ENCODE measurements around the gene TANGO2. TPM values are rescaled to one million over a fixed set of nuclear protein-coding genes. Genes with fewer than 3 reads are reported as not detected.

Gene TANGO2
- total RNA-seq, 4 donors from 2014 or later, result 31.7 to 56.7 (median 39.0) TPM

DNA sequence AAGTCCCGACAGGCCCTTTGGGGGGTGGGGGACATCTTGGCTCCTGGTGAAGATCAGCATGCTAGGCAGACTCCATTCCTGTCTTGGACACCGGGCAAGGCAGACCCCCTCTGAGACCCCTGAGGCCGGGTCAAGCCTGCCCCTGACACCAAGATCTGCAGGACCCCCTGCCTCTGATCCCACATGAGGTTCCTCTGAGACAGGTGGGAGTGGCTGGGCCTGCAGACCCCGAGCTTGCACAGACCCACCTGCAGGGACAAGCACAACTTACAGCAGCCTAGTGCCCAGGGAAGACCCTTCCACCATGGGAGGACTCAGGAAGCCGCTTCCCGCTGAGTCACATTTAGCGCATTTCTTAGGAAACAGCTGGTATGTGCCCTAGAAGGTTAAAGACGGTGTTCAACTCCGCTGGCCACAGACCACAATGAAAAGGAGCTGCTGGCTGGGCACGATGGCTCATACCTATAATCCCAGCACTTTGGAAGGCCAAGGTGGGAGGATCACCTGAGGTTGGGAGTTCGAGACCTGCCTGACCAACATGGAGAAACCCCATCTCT lies 19.8 kb upstream of the TANGO2 start:
- Histone ChIP-seq H3K27ac (peak overlapping the region in 3 of 4 donors; percentile 6 to 93 (median 87)), H3K36me3 (no peaks in the 10 kb centered on the region)
- DNase-seq (ENCODE audit: low spot score in 2 of 2), result no peak

DNA sequence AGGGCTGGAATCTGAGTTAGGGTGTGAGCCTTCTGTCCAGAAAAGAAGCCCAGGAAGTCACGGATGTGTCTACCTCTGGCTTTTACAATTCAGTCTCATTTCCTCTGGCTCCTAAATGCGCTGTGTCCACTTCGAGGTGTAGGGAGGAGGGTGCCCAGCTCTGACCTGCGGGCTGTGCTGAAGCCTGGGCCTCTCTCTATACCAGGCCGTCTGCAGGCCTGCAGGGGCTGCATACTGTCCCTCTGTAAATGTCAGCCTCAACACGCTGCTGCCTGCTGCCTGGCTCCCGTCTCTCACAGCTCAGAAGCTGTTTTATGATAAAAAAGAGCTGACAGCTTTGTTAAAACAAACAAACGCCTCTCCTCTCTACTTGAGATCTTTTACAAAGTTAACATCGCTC lies 18.8 kb upstream of the TANGO2 start:
- H3K4me3 ChIP-seq, result no peak overlapping the region
- peaks cover 0 to 52% (median 30%) of the 10 kb centered on the region in 4 donors for H3K4me1 ChIP-seq
- H3K27me3 ChIP-seq, result no peaks in the 10 kb centered on the region
- DNase-seq (ENCODE audit: low spot score in 2 of 2), result no peak
- 45 to 47% methylated on average over 9 of the region's 9 CpGs for WGBS, 2 donors
- peak overlapping the region; percentile 24 to 93 (median 70) for H3K27ac ChIP-seq
- peaks cover 0 to 15% (median 7%) of the 10 kb centered on the region in 4 donors for H3K9me3 ChIP-seq
- H3K36me3 ChIP-seq, result no peaks in the 10 kb centered on the region
- TF ChIP-seq POLR2A (IDR thresholded peaks at IDR 0.05), result no peak
- no peak for TF ChIP-seq EP300 (IDR thresholded peaks at IDR 0.05)
- TF ChIP-seq, protein P1, sequence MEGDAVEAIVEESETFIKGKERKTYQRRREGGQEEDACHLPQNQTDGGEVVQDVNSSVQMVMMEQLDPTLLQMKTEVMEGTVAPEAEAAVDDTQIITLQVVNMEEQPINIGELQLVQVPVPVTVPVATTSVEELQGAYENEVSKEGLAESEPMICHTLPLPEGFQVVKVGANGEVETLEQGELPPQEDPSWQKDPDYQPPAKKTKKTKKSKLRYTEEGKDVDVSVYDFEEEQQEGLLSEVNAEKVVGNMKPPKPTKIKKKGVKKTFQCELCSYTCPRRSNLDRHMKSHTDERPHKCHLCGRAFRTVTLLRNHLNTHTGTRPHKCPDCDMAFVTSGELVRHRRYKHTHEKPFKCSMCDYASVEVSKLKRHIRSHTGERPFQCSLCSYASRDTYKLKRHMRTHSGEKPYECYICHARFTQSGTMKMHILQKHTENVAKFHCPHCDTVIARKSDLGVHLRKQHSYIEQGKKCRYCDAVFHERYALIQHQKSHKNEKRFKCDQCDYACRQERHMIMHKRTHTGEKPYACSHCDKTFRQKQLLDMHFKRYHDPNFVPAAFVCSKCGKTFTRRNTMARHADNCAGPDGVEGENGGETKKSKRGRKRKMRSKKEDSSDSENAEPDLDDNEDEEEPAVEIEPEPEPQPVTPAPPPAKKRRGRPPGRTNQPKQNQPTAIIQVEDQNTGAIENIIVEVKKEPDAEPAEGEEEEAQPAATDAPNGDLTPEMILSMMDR (IDR thresholded peaks at IDR 0.05), result no peak

More for the DNA sequence above, 19.8 kb upstream of the TANGO2 start:
- TF ChIP-seq POLR2A (IDR thresholded peaks at IDR 0.05) (no peak), EP300 (IDR thresholded peaks at IDR 0.05) (no peak)
- TF ChIP-seq, protein P1 (IDR thresholded peaks at IDR 0.05), result no peak
- peaks cover 0 to 15% (median 7%) of the 10 kb centered on the region in 4 donors for H3K9me3 ChIP-seq
- peaks cover 0 to 62% (median 39%) of the 10 kb centered on the region in 4 donors for H3K4me1 ChIP-seq
- no peak overlapping the region for H3K4me3 ChIP-seq
- WGBS, 2 donors, result 72 to 75% methylated on average over 11 of the region's 11 CpGs
- no peaks in the 10 kb centered on the region for H3K27me3 ChIP-seq

DNA sequence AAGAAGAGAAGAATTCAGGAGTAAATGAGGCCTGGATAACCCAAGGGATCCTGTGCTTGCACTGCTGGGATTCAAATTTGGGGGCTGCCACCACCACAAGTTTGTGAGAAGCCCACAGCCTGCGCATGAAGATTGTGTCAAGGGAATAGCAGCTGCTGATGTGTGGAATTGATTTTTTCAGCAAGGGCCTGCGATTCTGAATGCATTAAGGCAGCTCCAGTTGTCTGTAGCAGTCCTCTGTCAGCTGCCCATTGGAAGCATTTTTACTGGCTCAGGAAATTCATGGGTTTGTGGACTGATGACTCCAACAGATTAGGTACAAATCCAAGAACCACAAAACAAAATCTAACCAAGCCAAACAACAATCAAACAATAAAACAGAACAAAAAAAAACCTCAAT lies 18.3 kb upstream of the TANGO2 start:
- Histone ChIP-seq H3K4me1 (peaks cover 0 to 47% (median 27%) of the 10 kb centered on the region in 4 donors), H3K27ac (peak overlapping the region; percentile 24 to 93 (median 70)), H3K27me3 (no peaks in the 10 kb centered on the region), H3K4me3 (no peak overlapping the region), H3K36me3 (no peaks in the 10 kb centered on the region), H3K9me3 (peaks cover 0 to 15% (median 7%) of the 10 kb centered on the region in 4 donors)
- TF ChIP-seq POLR2A (IDR thresholded peaks at IDR 0.05) (no peak), EP300 (IDR thresholded peaks at IDR 0.05) (no peak)
- WGBS, 2 donors, result 48 to 60% methylated on average over 2 of the region's 2 CpGs
- no peak for DNase-seq (ENCODE audit: low spot score in 2 of 2)

DNA sequence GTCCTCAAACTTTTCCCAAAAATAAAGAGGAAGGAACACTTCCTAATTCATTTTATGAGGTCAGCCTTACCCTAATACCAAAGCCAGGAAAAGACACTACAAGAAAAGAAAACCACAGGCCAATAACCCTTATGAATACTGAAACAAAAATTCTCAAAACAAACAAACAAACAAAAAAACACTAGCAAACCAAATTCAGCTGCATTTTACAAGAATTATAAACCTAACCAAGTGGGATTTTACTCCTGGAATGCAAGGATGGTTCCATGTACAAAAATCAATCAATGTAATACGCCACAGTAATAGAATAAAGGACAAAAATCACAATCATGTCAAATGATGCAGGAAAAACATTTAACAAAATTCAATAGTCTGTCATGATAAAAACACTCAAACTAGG lies 17.6 kb upstream of the TANGO2 start:
- no peak overlapping the region for H3K4me3 ChIP-seq
- no peaks in the 10 kb centered on the region for H3K36me3 ChIP-seq
- DNase-seq (ENCODE audit: low spot score in 2 of 2), result no peak
- WGBS, 2 donors, result 94 to 98% methylated on average over 1 of the region's 1 CpG
- peaks cover 0 to 42% (median 23%) of the 10 kb centered on the region in 4 donors for H3K4me1 ChIP-seq
- no peak overlapping the region for H3K27ac ChIP-seq
- H3K9me3 ChIP-seq, result peaks cover 0 to 15% (median 7%) of the 10 kb centered on the region in 4 donors
- TF ChIP-seq, protein P1 (IDR thresholded peaks at IDR 0.05), result no peak
- TF ChIP-seq POLR2A (IDR thresholded peaks at IDR 0.05), result no peak
- no peak for TF ChIP-seq EP300 (IDR thresholded peaks at IDR 0.05)
- H3K27me3 ChIP-seq, result no peaks in the 10 kb centered on the region

DNA sequence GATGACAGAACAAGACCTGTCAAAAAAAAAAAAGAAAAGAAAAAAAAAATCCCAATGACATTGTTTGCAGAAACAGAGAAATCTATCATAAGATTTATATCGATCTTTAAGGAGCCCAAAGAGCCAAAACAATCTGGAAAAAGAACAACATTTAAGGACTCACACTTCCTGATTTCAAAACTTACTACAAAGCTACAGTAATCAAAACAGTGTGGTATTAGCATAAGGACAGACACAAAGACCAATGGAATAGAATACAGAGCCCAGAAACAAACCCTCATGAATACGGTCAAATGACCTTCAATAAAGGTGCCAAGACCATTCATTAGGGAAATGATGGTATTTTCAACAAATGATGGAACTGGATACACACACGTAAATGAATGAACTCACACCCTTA lies 16.4 kb upstream of the TANGO2 start:
- Histone ChIP-seq H3K36me3 (no peaks in the 10 kb centered on the region), H3K27me3 (no peaks in the 10 kb centered on the region), H3K9me3 (peaks cover 0 to 15% (median 7%) of the 10 kb centered on the region in 4 donors), H3K27ac (no peak overlapping the region), H3K4me3 (no peak overlapping the region), H3K4me1 (peaks cover 0 to 41% (median 12%) of the 10 kb centered on the region in 4 donors)
- DNase-seq (ENCODE audit: low spot score in 2 of 2), result no peak
- TF ChIP-seq, protein P1 (IDR thresholded peaks at IDR 0.05), result no peak
- 93 to 97% methylated on average over 3 of the region's 3 CpGs for WGBS, 2 donors
